Spleen (tissue), 11 donors: ENCODE data around the gene DAW1. TPM values are rescaled to one million over a fixed set of nuclear protein-coding genes. Genes with fewer than 3 reads are reported as not detected.

ENCODE experiments used
- DNase-seq: peaks from one replicate; pipeline ENCODE4 v3.0.0-alpha.2; 2020
- H3K27ac ChIP-seq, 8 donors: fragments of 200-600 bp; sonication (generic) in 7 of 8; 1 replicate in 4 of 8; 2 replicates in 4 of 8; pipeline versions ENCODE4 v1.5.0 to v1.8.0; 2016 to 2021; ENCODE audit warnings: inconsistent platforms in 4 of 8, mild to moderate bottlenecking in 4 of 8, moderate library complexity in 1 of 8
- H3K27me3 ChIP-seq, 7 donors: fragments of 200-600 bp; sonication (generic) in 6 of 7; replicated peaks in 1 of 7; 1 replicate in 4 of 7; 2 replicates in 3 of 7; pipeline versions ENCODE4 v1.5.0 to v1.8.0; 2016 to 2021; ENCODE audit warnings: inconsistent platforms in 3 of 7, mild to moderate bottlenecking in 1 of 7
- H3K36me3 ChIP-seq, 6 donors: fragments of 200-600 bp; sonication (generic) in 5 of 6; 1 replicate in 4 of 6; 2 replicates in 2 of 6; pipeline versions ENCODE4 v1.5.0 to v1.8.0; 2016 to 2021; ENCODE audit warnings: inconsistent platforms in 2 of 6
- H3K4me1 ChIP-seq, 6 donors: fragments of 200-600 bp; sonication (generic) in 5 of 6; 1 replicate in 3 of 6; 2 replicates in 3 of 6; pipeline versions ENCODE4 v1.5.0 to v1.8.0; 2016 to 2021; ENCODE audit warnings: inconsistent platforms in 3 of 6
- H3K4me3 ChIP-seq, 8 donors: fragments of 200-600 bp; sonication (generic) in 7 of 8; 1 replicate in 4 of 8; 2 replicates in 4 of 8; pipeline versions ENCODE4 v1.5.0 to v1.8.0; 2016 to 2021; ENCODE audit warnings: inconsistent platforms in 4 of 8, mild to moderate bottlenecking in 4 of 8, moderate library complexity in 2 of 8
- H3K9me3 ChIP-seq, 8 donors: fragments of 200-600 bp; sonication (generic) in 7 of 8; 1 replicate in 4 of 8; 2 replicates in 4 of 8; pipeline versions ENCODE4 v1.5.0 to v1.8.0; 2016 to 2021; ENCODE audit warnings: inconsistent platforms in 4 of 8
- POLR2A ChIP-seq, 3 donors: fragments of 450-650 bp; IDR thresholded peaks; one replicate each; pipeline ENCODE4 v1.5.1; 2017; ENCODE audit warnings: antibody characterized with exemption in 3 of 3, mild to moderate bottlenecking in 1 of 3
- POLR2AphosphoS5 ChIP-seq, 3 donors: sonication (generic); formaldehyde crosslinking; IDR thresholded peaks; one replicate each; pipeline ENCODE4 v1.5.1; 2017; ENCODE audit warnings: antibody characterized with exemption in 3 of 3
- WGBS, 5 donors: extraction: QIAGEN DNeasy Blood & Tissue Kit in 3 of 5; methylation state at CpG; one replicate each; pipeline versions ENCODE4 v1.1.5 to v1.1.7; 2013 to 2018; 5-methylcytosine and 5-hydroxymethylcytosine counted together
- intact Hi-C: fragments of 100-400 bp; cut with DNase I; formaldehyde crosslinking; loops from one replicate; pipeline ENCODE4 v1.15.0; 2023; ENCODE audit warnings: low total_unique reads
- polyA plus RNA-seq, 3 donors: library from polyadenylated mRNA; stranded (reverse); fragments of 200-250 nt; gene quantifications; one replicate each; pipeline ENCODE4 v1.2.1, GENCODE V29; 2013
- total RNA-seq, 7 donors: library from RNA; depleted of rRNA in 3 of 7; stranded (reverse); fragments of >200 nt in 3 of 7; fragmentation: NEBNext Ultra II Directional in 4 of 7; extraction: Animal tissue kit (Norgen Biotek cat#: 25700) in 4 of 7; gene quantifications; one replicate each; pipeline versions ENCODE4 v1.1.0 to v1.2.1, GENCODE V29; 2016 to 2021
- TF ChIP-seq, protein P1 (sequence below), 11 experiments: fragments of 200-600 bp in 7 of 11; fragments of 450-650 bp in 4 of 11; sonication (generic) in 4 of 11; IDR thresholded peaks in 8 of 11; conservative IDR thresholded peaks in 3 of 11; 1 replicate in 7 of 11; 2 replicates in 4 of 11; pipeline versions ENCODE4 v1.4.0 to v1.8.0; 2016 to 2021; ENCODE audit warnings: antibody characterized with exemption in 11 of 11, inconsistent platforms in 4 of 11, mild to moderate bottlenecking in 1 of 11
- donor health status: healthy with polysubstance abuse.
- donor health status: DM: no; HTN: no; CAD: no; lungs with moderate emphysema.
- donor health status: DM: no; HTN: no; CAD: no.
- donor health status: Bipolar disorder and iron deficiency.
- donor health status: healthy.
- donor health status: DM: no; HTN: no; CAD: no.
- donor health status: DM: yes; HTN: yes; CAD: no.

DAW1 gene
- total and polyA plus RNA-seq, 10 donors: 2.2 TPM; not detected in 9

DNA sequence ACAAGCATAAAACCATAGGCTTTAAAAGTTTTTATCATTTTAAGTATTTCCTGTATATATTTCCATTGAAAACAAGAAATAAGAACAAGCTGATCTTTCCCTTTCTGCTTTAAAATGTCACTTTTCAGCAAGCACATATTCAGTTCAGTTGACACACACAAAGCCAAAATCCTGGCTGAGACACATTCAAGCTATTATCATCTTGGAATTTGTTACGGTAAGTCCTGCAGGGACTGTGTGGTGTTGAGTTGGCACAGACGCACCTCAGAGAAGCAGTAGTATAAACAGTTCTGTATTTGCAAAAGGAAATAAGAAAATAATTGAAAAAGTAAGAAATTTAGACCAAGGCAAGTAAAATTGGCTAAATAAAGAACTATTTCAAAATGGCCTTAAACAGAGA, 10.4 kb upstream of the DAW1 start:
- Histone ChIP-seq H3K9me3 (no peaks in the 10 kb centered on the region), H3K4me1 (peaks cover 0 to 8% (median 0%) of the 10 kb centered on the region in 6 donors), H3K36me3 (no peaks in the 10 kb centered on the region), H3K27ac (no peak overlapping the region), H3K27me3 (no peaks in the 10 kb centered on the region), H3K4me3 (no peak overlapping the region)
- TF ChIP-seq POLR2AphosphoS5 (IDR thresholded peaks at IDR 0.05) (no peak), POLR2A (IDR thresholded peaks at IDR 0.05) (no peak)
- TF ChIP-seq, protein P1, sequence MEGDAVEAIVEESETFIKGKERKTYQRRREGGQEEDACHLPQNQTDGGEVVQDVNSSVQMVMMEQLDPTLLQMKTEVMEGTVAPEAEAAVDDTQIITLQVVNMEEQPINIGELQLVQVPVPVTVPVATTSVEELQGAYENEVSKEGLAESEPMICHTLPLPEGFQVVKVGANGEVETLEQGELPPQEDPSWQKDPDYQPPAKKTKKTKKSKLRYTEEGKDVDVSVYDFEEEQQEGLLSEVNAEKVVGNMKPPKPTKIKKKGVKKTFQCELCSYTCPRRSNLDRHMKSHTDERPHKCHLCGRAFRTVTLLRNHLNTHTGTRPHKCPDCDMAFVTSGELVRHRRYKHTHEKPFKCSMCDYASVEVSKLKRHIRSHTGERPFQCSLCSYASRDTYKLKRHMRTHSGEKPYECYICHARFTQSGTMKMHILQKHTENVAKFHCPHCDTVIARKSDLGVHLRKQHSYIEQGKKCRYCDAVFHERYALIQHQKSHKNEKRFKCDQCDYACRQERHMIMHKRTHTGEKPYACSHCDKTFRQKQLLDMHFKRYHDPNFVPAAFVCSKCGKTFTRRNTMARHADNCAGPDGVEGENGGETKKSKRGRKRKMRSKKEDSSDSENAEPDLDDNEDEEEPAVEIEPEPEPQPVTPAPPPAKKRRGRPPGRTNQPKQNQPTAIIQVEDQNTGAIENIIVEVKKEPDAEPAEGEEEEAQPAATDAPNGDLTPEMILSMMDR (IDR thresholded peaks at IDR 0.05 in 8 of 11, conservative IDR thresholded peaks at IDR 0.05 in 3 of 11): no peak
- intact Hi-C loops: no loop called here
- DNase-seq: no peak
- 86 to 95% (median 92%) methylated on average over 2 of the region's 2 CpGs for WGBS, 5 donors

DNA sequence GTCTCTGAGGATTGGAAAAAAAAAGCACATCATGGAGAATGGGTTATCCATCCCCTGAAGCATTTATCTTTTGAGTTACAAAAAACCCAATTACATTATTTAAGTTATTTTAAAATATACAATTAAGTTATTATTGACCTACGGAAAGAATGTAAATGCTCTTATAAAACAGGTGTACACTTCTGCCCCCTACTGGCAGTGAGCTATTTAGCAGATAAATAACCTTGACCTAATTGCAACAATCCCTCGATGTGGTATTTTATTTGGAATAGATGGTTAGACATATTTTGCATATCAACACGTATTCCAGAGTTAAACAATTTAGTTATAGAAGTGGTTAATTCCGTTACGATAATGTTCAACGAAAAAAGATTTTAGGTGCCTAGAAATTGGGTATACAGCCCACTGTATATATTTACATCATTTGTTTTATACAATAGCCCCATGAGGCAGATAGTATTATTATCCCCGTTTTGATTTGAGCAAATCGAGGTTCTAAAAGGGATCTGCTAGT, 9.1 kb upstream of the DAW1 start:
- Histone ChIP-seq H3K36me3 (no peaks in the 10 kb centered on the region), H3K9me3 (no peaks in the 10 kb centered on the region), H3K4me1 (peaks cover 0 to 8% (median 0%) of the 10 kb centered on the region in 6 donors), H3K4me3 (no peak overlapping the region), H3K27ac (no peak overlapping the region), H3K27me3 (no peaks in the 10 kb centered on the region)
- 32 to 47% (median 38%) methylated on average over 8 of the region's 8 CpGs for WGBS, 5 donors
- intact Hi-C loops: no loop called here
- TF ChIP-seq, protein P1 (IDR thresholded peaks at IDR 0.05 in 8 of 11, conservative IDR thresholded peaks at IDR 0.05 in 3 of 11): peak; percentile 17 to 68 (median 52)
- TF ChIP-seq POLR2A (IDR thresholded peaks at IDR 0.05) (no peak), POLR2AphosphoS5 (IDR thresholded peaks at IDR 0.05) (no peak)
- DNase-seq: no peak

DNA sequence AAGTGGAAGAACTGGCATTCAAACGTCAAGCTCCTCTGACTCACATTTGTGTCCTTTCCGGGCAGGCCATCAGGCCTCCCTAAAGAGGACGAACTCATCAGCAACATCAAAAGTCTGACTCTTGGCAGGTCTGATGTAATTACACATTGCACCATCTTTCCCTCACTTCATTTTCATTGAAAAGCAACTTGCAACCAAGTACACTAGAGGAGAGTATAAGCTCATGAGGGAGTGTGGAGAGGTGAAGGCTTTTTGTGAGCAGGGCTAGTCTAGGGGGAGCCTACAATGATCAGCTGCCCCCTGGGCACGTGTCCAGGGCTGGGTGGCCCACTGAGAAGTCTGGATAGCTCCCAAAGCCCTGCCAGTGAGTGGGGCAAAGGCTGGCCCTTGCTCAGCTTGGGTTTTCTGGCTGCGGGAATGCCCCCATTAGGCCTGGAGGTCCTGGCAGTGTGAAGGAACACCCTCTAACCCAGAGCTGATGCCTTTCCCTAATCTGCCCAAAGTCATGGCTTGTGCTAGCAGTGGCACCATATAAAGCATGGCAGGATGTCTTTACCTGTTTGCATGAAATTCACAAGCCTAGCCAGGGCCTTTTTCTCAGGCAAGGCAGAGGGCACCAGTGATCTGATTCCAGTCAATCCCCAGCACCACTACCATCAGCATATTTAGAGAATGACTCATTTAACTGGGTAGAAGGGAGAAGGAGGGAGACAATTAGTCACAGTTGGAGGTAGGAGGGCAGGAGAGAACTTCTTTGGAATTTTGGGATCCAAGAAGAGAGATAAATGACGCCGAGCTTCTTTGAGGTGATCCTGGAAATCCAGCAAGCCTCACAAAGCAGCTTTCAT, 8.5 kb upstream of the DAW1 start:
- Histone ChIP-seq H3K9me3 (no peaks in the 10 kb centered on the region), H3K4me1 (peaks cover 0 to 8% (median 0%) of the 10 kb centered on the region in 6 donors), H3K4me3 (no peak overlapping the region), H3K27me3 (peaks cover 0 to 2% (median 0%) of the 10 kb centered on the region in 7 donors), H3K27ac (no peak overlapping the region), H3K36me3 (no peaks in the 10 kb centered on the region)
- WGBS, 5 donors: 76 to 87% (median 81%) methylated on average over 7 of the region's 7 CpGs
- TF ChIP-seq, protein P1 (IDR thresholded peaks at IDR 0.05 in 8 of 11, conservative IDR thresholded peaks at IDR 0.05 in 3 of 11): no peak
- TF ChIP-seq POLR2A (IDR thresholded peaks at IDR 0.05) (no peak), POLR2AphosphoS5 (IDR thresholded peaks at IDR 0.05) (no peak)
- intact Hi-C loops: no loop called here
- no peak for DNase-seq

DNA sequence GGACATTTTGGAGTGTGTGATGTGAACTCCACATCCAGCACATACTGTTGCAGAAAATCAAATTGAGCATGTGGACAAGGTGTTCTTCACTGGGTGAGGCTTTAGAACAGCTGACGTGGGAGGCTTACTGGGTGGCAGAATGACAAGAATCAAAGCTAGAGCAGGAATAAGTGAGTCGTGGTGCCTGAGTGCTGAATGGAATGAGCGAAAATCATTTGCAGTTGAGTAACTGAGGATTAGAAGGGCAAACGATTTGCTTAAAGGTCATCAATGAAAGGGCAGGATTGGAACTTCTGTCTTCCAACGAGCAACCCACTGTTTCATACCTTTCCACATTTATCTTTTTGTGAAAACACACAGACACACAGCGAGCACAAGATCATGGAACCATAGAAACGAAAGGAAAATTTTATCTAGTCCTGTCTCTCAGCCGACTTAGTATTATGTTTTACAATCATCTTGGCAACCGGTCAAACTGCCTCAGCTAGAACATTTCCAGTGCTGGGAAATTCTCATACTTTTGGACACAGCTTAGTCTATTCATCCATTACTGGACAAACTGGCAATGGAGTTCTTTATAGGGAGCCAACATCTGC, 7.2 kb upstream of the DAW1 start:
- Histone ChIP-seq H3K27ac (no peak overlapping the region), H3K36me3 (no peaks in the 10 kb centered on the region), H3K9me3 (no peaks in the 10 kb centered on the region), H3K4me3 (no peak overlapping the region), H3K4me1 (peaks cover 0 to 8% (median 0%) of the 10 kb centered on the region in 6 donors), H3K27me3 (peaks cover 0 to 12% (median 0%) of the 10 kb centered on the region in 7 donors)
- intact Hi-C loops: no loop called here
- TF ChIP-seq, protein P1 (IDR thresholded peaks at IDR 0.05 in 8 of 11, conservative IDR thresholded peaks at IDR 0.05 in 3 of 11): no peak
- no peak for DNase-seq
- WGBS, 5 donors: 64 to 83% (median 72%) methylated on average over 9 of the region's 9 CpGs
